ENCODE measurements around the gene FSTL4. TPM values are rescaled to one million over a fixed set of nuclear protein-coding genes. Genes with fewer than 3 reads are reported as not detected.
A peak's percentile ranks its signal among the peaks of the same experiment; 100 is the strongest.

The FSTL4 gene
- total RNA-seq, 1 experiment from 2014 or later: 0.12 TPM

DNA sequence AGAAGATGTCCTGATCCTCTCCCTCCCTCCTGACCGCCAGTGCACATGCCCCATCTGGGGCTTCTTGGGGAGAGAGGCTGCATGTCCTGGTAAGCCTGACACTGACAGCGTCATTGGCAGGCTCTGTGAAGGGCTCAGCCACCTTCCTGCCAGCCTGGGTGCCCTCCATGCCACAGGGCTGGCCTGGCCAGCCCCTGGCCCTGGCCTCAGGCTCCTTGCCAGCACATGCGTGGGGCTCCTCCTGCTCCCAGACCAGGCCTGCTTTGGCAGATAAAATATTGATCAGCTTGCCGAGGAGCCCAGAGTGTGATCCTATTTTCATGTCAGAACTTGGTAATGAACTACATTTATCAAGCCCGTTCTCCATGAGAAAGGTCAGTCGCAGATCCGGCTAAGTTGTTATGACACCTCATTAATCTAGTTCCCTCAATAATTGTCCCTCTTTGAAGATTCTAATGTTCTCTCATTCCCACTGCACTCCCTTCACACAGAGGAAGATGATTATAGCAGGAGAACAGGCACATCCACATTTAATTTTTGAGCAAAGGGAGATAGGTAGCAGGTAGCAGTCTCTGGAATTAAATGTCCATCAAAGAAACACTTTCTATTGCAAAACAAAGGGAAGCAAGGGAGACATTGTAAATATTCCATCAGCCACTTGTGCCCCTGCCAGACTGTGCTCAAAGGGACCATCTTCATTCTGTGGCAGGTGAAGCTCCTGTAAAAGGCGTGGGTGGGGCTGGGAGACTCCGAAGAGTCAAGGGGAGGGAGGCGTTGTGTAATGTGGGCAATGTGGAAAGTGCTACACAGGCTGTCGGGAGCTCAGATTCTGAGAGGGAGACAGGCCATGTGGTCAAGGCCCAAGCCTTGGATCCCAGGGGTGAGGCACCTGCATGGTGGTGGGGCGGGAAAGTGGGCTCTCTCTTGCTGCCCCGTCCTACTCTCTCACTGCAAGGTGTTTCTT, 288.6 kb downstream of the FSTL4 start:
- DNase-seq (ENCODE audit: low read depth): no peak

DNA sequence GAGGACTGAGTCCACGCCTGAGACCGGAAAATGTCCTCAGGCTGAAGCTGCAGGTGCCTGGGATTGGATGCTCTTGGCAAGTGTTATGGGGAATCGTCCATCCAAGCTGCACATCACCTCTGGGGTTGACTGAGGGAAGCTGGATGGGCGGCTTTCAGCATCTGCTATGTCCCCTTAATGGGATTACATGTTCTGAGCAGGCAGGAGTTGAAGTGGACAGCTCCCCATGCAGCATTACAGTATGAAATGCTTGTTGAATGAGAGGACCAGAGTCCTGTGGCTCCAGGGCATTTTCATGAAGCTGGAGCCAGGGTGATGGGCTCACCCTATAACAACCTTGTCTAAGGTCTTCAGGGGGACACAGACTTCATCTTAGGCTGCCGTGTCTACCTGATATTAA, 289.6 kb downstream of the FSTL4 start:
- DNase-seq (ENCODE audit: low read depth): no peak

DNA sequence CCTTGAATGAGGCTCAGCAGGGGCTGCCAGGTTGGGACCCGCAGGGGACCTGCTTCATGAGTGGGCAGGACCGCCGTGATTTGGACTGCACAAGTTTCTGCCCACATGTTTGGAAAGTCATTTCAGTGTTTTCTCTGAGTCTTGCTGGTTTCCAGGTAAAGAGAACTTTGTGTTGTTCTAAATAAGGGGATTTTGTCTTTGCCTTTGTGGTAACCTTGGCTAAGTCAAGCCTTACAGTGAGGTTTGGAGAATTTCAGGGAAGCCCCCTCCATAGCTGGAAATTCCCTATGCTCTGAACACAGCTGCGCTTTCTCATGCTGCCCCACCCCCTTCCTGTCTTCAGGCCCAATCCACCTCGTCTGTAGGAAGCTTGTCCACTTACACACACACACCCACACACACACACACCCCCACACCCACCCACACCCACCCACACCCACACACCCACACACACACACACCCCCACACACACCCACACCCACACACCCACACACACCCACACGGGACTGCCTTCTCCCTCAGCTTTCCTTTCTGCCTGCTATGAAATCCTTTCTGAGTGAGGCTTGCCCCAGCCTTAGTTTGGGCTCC, 290.4 kb downstream of the FSTL4 start:
- no peak for DNase-seq (ENCODE audit: low read depth)

DNA sequence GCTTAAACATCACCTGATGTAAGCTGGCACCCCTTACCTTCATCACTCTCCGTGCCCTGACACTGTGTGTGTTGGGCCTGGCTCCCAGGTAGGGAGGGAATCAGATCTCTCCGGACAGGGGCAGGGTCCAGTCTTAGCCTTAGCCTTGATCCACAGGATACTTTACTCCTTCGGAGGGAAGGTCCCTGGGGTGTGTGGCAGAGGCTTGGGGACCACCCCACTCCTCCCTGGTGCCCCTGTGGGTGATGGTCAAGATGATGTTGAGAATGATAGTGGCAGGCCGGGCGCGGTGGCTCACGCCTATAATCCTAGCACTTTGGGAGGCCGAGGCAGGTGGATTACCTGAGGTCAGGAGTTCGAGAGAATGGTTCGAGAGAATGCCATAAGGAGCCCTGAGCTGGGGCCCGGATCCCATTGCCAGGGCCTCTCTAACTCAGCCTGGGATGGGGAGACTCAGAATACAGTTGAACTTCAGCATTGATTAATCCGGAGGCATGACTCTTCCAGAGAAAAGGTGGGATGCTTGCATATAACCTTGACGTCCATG, 291.0 kb downstream of the FSTL4 start:
- no peak for DNase-seq (ENCODE audit: low read depth)

DNA sequence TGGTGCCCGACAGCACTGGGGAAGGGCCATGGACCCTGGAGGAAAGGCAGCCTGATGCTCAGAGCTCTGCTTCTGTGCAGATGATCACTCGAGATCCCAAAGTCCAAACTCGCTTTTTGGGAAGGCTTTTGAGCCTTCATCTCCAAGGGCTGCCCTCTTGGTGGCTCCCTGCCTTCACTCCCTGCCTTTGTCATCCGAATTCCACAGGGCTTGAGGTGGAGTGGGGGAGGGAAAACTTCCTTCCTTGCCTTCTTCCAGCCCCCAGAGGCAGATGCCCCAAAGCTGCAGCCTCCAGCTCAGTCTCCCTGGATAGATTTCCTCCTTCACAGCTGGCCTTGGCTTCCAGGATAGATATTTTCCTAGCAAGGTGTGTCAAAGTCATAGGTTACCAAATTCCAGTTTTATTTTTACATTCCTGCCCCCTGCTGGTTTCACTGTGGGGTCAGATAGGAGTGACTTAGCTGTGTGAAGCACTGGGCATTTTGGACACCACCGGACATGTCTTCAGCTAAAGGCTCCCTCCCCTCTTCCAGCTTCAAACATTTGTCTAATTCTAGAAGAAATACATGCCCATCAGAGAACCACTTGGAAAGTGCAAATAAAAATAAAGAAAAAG, 292.3 kb downstream of the FSTL4 start:
- no peak for DNase-seq (ENCODE audit: low read depth)

DNA sequence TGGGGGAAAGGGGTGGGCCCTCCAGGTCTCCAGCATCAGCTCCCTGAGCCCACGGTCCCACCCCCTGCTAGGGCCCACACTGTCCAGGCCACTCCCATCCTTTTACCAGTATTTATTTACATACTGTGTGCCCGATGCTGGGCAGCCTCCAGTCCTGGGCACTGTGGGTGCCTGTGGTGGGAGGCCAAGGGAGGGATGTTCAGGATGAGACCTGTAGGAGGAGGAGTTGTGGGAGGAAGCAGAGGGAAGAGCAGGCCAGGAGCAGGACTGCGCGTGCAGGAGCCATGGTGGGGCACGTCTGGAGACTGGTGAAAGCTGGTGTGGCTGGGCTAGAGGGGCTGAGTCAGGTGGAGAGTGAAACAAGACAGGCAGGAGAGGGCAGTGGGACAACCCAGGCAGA, 293.1 kb downstream of the FSTL4 start:
- DNase-seq (ENCODE audit: low read depth): no peak

DNA sequence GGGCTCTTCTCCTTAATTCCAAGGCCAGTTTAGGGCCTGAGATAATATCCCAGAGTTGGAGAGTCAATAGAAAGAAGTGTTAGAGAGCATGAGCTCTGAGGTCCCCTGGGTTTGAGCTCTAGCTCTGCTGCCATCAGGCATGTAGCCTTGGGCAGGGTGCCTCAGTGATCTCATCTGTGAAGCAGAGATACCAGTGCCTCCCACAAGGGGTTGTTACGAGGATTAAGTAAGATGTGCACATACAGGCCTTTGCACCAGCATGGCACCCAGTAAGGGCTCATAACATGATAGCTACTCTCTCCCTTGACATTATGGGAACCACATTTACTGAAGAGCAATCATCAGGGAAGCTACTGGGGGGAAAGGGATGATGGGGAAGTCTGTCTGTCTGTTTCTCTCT, 294.8 kb downstream of the FSTL4 start:
- DNase-seq (ENCODE audit: low read depth): no peak

DNA sequence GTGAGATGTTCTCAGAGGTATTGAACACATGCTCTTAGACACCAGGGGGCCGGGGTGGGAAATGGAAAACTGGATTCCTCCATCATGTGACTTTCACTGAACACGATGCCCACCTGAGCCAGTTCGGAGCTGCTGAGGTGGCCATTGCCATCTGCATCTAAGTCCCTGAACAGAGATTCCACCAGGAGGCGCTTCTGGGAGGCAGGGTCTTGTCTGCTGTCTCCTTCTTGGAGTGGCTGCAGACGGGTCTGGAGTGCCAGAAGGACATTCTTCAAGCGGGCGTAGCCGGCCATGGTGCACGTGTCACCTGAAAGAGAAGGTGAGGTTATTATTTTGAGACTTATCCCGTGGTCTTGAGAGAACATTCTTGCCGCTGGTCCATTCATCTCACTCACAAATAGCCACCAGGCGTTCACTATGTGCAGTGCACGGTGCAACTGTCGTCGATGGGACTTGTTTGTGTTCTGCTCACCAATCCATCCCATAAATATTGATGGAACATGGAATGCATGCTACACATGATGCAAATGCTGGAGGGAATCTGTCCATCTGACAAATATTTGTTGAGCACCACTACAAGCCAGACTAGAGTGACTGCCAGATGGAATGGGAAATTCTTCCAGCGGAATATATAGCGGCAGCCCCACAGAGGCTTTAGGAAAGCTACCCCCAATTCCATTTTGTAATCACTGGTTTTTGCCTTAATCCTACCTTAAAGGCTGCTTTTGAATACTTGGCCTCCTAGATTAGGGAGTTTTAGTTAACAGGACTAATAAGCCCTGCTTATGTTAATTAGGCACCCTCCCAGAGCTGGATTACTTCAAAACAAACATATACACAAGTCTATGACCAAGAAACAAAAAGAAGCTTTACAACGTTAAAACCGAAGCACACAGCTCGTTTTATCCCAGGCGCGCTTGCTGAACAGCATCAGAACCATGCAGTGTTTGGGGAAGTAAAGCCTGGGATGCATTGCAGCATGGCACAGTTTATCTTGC, 295.7 kb downstream of the FSTL4 start:
- DNase-seq (ENCODE audit: low read depth): peak; percentile 15

DNA sequence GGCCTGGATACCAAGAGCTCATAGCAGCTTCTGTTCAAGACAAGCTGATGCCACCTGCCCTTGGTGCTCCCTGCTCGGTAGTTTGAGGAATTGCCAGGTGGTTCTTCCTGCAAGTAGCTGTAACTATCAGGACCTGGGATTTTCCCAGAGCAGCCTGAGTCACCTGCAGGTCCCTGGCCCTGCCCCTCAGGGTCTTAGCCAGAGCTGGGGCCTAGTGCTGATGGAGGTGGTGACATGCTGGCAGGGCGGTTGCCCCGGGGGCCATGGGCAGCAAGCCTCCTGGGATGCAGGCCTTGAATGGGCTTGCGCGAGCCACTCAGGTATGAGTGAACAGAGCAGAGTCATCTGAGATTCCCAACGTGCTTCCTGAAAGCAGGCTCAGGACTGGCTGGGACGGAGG, 298.3 kb downstream of the FSTL4 start:
- no peak for DNase-seq (ENCODE audit: low read depth)

DNA sequence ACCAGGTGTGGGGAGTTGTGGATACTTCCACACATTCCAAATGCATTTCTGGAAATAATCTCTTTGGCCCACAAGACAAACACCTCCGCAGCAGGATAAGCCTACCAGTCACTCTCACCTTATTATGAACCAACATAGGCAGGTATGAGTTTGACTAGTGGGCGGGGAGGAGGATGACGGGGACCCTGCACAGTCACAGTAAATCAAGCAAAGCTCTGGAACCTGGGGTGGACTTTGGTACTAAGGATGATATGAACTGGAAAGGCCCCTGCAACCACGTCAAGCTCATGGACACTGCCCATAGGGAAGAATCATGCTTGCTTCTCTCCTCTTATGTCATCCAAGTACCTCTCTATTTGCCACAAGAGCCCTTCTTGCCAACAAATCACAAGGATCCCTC, 301.2 kb downstream of the FSTL4 start:
- DNase-seq (ENCODE audit: low read depth): no peak

DNA sequence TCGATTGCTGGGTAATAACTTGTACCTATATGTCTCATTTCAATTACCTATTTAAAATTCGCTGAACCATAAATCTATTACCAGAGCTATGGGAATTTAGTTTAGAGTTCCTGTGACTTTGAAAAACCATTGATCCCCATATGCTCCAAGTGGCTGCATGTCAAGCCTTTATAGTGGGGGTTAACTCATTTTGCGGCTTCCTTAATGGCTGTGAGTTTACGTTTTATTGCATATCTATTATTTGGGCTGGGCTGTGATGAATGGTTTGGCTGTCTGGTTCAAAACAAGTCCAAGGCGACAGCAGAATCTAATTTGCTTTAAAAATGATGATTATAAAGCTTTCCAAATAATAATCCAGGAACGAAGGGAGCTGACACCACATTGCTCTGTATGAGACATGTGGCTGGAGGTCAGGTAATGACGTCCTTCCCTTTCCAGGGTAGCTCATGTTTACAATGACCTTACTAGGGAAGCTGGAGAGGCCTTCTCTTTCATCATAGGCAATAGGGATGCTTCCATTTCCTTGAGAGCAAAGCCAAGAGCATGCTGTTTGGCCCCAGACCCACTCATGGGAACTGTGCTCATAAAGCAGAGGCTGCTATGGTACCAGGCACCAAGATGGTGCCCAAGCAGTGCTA, 302.2 kb downstream of the FSTL4 start:
- no peak for DNase-seq (ENCODE audit: low read depth)

DNA sequence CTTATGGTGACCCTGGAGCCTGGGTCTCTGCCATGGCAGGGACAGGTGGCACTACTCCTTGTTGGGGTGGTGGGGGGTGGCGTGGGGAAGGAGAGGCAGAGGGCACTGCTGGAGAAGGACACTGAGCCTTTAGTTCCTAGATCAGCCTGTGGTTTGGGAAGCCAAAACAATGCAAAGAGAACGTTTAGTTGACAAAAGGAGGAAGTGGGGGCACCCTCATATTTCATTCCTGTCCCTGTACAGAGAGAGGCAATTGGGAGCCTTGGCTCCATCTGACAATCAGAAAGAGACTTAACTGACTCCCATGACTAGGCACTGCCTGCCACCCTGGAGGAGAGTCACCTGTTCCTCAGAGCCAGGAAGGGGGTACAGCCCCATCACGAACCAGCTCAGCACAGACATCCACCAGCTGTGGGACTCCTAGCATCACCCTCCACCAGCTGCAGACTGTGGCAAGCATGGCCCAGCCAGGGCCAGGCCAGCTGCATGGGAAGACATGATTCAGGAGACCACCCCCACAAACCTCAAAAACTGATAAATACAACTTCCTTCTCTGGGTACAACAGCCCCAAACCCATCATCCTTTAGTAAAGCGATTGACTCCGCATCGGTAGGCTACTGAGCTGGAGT, 303.1 kb downstream of the FSTL4 start:
- no peak for DNase-seq (ENCODE audit: low read depth)

DNA sequence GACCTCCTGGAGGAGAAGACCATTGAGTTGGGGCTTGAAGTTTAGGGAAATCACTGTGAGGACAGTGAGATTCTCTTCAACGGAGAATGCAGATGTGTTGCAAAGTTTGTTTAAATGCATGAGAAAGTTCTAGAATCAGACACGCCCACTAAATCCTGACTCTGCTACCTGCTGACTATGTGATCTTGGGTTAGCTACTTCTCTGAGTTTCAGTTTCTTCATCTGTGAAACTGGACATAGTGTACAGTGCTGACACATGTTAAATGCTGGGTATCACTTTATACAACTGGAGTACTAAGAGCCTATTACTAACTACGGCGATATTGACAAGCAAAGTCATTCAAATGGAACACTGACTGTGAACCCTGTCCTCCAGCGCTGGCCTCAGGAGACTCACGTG, 305.1 kb downstream of the FSTL4 start:
- no peak for DNase-seq (ENCODE audit: low read depth)

DNA sequence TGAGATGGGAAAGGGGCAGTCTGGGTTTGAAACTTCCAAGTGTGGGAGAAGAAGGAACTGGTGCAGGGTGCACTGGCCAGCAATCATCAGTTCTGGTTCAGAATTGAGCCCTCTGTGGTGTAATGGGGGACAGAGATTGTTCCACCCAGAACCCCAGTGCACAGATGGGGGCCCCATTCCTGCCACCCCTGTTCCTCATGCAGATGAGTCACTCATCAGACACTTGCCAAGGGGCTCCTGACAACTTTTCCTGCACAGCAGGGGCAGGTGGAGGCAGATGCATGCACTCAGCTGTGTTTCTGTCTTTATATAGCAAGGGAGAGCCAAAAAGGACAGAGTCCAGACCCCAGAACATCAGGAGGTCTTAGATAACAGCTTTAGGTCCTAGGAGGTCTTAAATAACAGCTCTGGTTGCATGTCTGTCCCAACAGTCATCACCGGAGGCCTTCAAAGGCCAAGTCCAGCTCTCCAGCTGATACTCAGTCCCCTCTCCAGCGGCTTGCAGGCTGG, 307.6 kb downstream of the FSTL4 start:
- no peak for DNase-seq (ENCODE audit: low read depth)

DNA sequence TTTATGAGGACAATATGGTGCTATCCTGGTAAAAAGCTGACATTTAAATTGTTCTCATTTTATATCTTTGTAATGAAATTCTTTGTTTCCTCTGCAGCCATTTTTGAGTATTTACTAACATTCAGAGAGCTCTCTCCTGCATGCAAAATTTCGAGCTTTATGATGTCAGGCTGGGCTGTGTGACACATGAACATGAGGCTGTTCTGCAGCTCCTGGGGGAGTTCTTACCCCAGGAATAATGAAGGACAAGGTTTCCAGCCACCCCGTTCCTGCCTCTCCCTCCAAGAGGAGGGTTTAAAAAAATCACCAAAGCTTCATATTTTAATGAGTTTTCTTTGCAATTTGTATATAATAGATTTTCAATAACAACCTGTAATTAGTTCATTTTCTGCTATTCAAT, 308.2 kb downstream of the FSTL4 start:
- no peak for DNase-seq (ENCODE audit: low read depth)

DNA sequence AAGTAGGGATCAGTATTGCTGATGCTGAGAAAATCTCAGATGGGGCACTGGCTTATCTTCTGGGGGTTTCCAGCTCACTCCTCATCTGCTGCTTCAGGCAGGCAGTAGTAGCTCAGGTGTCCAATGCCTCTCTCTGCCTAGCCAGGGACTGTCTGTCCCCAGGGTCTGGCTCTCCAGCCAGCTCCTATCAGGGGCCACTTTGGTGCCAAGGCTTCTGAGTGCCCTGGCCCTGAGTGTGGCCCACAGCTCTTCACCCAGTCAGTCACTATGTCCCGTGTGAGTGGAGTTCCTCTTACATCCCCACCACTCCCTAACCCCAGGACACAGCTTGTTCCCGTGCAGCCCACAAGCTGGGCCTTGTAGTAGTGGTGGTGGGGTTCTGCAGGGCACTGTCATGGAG, 309.0 kb downstream of the FSTL4 start:
- DNase-seq (ENCODE audit: low read depth): no peak

DNA sequence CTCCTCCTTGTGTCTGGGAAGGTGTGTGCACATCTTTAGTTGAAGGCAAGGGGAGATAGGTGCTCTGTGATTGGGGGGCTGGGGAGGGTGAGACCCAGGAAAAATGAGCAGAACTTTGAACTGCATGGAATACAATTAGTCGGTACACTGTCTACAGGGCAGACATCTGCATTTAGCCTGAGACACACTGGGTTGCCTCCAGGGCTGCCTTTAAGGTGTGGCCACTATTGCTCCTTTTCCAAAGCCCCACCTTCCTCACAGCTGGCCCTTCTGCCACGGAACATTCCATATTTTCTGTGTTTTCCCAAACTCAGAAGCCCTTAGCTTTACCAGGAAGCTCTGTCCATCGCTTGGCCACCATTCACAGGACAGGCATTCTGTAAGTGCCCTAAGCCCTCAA, 312.6 kb downstream of the FSTL4 start:
- DNase-seq (ENCODE audit: low read depth): no peak

DNA sequence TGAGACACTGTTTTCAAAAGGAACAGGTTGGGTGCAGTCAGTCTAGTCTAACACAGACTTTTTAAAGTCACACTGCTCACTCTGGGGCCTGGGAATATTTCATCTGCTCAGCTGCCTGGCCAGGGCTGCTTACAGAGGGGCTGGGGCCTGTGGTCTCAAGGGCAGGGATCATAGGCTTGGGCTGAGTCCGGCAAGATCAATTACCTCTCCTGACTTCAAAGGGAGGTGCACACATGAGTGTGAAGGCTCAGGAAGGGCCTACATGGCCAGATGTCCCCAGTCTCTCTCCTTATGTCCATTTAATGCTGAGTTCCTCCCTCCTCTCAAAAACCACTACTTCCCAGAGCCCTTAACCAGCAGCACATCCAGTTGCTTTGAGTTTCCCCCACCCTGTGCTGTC, 313.3 kb downstream of the FSTL4 start:
- no peak for DNase-seq (ENCODE audit: low read depth)

DNA sequence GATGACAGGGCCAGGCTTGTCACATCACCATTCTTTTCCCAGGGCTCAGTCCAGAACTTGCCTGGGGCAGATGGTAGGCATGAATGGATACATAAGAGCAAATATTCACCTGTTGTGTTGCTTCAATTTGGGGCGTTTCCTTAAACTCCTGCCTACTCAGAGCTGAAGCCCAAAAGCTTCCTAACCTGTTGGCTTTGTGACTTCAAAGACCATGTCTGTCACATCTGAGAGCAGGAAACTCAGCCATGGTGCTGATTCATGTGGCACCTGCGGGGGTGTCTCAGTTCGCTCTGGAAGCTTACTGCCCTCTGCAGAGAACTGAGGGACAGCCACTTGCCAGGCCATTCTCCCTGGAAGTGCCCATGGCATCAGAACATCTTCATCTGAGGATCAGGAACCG, 313.9 kb downstream of the FSTL4 start:
- no peak for DNase-seq (ENCODE audit: low read depth)

DNA sequence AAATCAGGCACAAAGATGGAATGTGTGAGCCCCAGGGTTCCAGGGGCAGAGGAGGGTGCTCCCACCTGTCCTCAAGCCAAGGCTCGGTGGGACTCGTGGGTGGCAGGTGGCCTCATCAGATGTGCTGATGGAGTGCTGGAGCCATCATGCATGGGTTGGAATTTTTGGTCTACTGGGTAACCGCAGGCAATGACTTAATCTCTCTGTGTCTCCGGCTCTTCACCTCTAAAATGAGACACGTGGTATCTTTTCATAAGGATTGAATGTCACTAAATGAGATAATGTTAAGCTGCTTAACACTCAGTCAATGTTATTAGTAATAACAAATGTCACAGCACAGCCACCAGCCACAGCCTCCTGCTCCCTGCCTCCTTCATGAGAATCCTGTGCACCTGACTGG, 315.0 kb downstream of the FSTL4 start:
- DNase-seq (ENCODE audit: low read depth): no peak

All from RPMI7951 (cell line).